Stimulated activated CD4-positive, alpha-beta T cell treated with anti-CD3 and anti-CD28 coated beads, Interleukin-2, amount 100 ng/mL, for 48 hours (primary cell): ENCODE measurements around the gene ATP1A1.
A peak's percentile ranks its signal among the peaks of the same experiment; 100 is the strongest.

Source experiments
- DNase-seq, 2 donors: peaks; one replicate each; pipeline ENCODE4 v3.0.0-alpha.2; 2020

The ATP1A1 gene

GRCh38 chr1:116372651-116373430 is at the start of gene ATP1A1:
TSS of gene ATP1A1 (plus strand) at chr1:116373244. CDS start at chr1:116373512, 268 bp downstream.
- DNase-seq: peak; percentile 98

GRCh38 chr1:116323491-116323890 is 49.6 kb upstream of the ATP1A1 start:
- DNase-seq: no peak

- DNase-seq: no peak
Measured at GRCh38 chr1:116324411-116324810, 48.6 kb upstream of the ATP1A1 start.

- DNase-seq: no peak
Measured at GRCh38 chr1:116325104-116325503, 47.9 kb upstream of the ATP1A1 start.

GRCh38 chr1:116325922-116326321 is 47.1 kb upstream of the ATP1A1 start:
- no peak for DNase-seq

GRCh38 chr1:116326486-116326885 is 46.6 kb upstream of the ATP1A1 start:
- no peak for DNase-seq

- DNase-seq: no peak
Measured at GRCh38 chr1:116328671-116329070, 44.4 kb upstream of the ATP1A1 start.

- no peak for DNase-seq
Measured at GRCh38 chr1:116329524-116330341, 43.3 kb upstream of the ATP1A1 start.

- no peak for DNase-seq
Measured at GRCh38 chr1:116330342-116330652, 42.7 kb upstream of the ATP1A1 start.

- DNase-seq: no peak
Measured at GRCh38 chr1:116330846-116331245, 42.2 kb upstream of the ATP1A1 start.

GRCh38 chr1:116331523-116331922 is 41.5 kb upstream of the ATP1A1 start:
- no peak for DNase-seq

- no peak for DNase-seq
Measured at GRCh38 chr1:116332451-116332850, 40.6 kb upstream of the ATP1A1 start.

GRCh38 chr1:116333171-116334014 is 39.7 kb upstream of the ATP1A1 start:
- no peak for DNase-seq

- DNase-seq: no peak
Measured at GRCh38 chr1:116334015-116334547, 39.0 kb upstream of the ATP1A1 start.

GRCh38 chr1:116334868-116335635 is 38.0 kb upstream of the ATP1A1 start:
- DNase-seq: no peak

GRCh38 chr1:116335850-116336624 is 37.0 kb upstream of the ATP1A1 start:
- DNase-seq: no peak

GRCh38 chr1:116337398-116337797 is 35.6 kb upstream of the ATP1A1 start:
- no peak for DNase-seq

- no peak for DNase-seq
Measured at GRCh38 chr1:116338400-116338799, 34.6 kb upstream of the ATP1A1 start.

GRCh38 chr1:116340506-116341231 is 32.4 kb upstream of the ATP1A1 start:
- DNase-seq: no peak

GRCh38 chr1:116343019-116343418 is 30.0 kb upstream of the ATP1A1 start:
- DNase-seq: no peak

- no peak for DNase-seq
Measured at GRCh38 chr1:116345011-116345410, 28.0 kb upstream of the ATP1A1 start.
